HG03108 (cell line): Measurements from ENCODE around the gene KIF1B.
A peak's percentile ranks its signal among the peaks of the same experiment; 100 is the strongest.
"Not testable (repeated sequence)": the region's sequence is repeated elsewhere in the genome, so short reads cannot be mapped to it uniquely, and the experiment has no call there.

Experiments
- ATAC-seq: cut with Tn5 transposase; IDR thresholded peaks from one replicate; pipeline ENCODE4 v1.9.1; 2021; ENCODE audit warnings: moderate library complexity; ENCODE audit not compliant: unreplicated experiment

The KIF1B gene

GRCh38 chr1:10383630-10384029, 173.3 kb downstream of the KIF1B start:
- ATAC-seq: no peak

GRCh38 chr1:10384219-10384618, 173.8 kb downstream of the KIF1B start:
- no peak for ATAC-seq

GRCh38 chr1:10386761-10387676, 176.6 kb downstream of the KIF1B start:
- ATAC-seq: no peak

GRCh38 chr1:10387677-10388386, 177.5 kb downstream of the KIF1B start:
- ATAC-seq: no peak

DNA sequence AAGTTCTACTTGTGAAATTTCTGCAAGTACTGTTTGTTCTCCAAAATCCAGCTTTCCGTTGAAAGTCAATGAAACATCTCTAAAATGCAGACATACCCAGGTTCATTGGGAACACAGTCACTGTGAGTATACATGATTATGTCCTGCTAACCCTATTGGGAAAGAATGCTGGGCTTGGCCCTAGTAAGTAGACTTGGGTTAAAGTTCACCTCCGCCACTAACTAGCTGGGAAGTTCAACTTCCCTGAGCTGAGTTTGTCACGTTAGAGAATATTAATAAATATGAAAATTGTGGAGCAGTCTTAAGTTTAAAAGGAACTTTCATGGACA, 178.0 kb downstream of the KIF1B start:
- no peak for ATAC-seq

DNA sequence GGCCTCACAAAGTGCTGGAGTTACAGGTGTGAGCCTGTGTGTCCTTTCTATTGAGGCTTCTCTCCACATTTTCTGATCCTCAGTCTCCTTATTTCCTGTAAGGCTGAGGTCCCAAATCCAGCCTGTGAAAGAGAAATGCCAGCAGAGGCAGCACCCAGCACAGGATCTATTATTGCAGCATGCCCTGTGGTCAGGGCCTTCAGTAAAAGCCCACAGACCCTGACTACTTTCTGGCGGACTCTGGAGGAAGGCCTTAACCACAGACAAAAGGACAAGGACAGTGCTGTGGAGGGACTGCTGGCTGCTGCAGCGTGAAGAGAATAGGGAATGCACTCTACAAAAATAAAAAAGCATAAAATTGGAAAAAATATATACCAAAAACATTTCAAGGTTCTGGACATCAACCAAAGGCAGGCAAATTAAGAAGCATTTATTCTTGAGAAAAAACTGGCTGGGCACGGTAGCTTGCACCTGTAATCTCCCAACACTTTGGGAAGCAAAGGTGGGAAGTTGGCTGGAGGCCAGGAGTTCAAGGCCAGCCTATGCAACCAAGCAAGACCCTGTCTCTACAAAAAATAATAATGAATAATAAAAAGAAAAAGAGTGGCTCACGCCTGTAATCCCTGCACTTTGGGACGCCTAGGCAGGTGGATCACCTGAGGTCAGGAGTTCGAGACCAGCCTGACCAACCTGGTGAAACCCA, 179.1 kb downstream of the KIF1B start:
- ATAC-seq: no peak

- no peak for ATAC-seq
Observed at GRCh38 chr1:10396870-10397269, 186.5 kb downstream of the KIF1B start.

DNA sequence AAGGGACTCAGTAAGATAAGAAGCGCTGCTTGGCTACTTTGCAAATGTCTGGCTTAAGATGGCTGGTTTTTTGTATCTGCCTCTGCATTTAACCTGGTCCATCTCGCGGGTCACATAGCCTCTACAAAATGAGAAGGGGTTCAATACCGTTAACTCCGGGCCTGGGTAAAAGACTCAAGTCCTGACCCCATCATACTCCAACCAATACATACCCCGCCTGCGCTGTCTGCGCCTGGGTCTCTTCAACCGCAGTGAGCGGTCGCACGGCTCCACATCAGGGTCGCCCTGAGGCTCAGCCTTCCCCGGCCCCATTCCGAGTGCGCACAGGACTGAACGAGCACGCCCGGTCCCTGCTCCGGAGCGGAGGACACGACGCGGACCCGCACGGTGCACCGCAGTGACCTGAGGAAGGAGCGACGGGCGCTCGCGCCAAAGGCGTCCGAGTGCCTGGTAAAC, 187.9 kb downstream of the KIF1B start:
- ATAC-seq: no peak

DNA sequence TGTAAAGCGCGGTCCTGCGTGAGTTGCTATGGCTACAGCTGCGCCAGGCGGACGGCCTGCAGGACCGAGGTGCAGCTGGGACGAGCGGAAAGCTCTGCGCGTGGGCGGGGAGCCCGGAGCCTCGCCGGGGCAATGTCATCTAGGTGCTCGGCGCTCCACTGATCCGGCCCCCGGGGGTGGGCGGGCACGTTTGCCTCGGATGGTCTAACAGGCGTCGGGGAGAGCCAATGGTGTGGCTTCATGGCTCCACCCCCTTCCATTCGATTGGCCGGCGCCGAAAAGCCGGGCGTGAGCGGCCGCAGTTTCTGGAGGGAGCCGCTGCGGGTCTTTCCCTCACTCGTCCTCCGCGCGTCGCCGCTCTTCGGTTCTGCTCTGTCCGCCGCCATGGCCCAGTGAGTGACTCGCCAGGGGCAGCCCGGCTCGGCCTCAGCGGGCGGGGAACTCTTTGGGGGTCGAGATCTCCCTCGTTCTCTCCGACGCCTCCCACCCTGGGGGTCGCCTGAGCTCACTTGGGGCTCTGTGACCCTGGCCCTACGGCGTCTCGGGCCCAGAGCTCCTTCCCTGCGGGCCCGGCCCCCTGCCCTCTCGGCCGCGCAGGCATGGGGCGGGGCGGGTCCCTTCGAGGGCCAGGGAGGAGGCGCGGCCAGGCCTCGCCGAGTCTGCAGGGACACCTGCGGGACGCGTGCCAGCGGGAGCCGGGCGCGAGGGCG, 188.5 kb downstream of the KIF1B start, which contains the start of gene PGD:
Gene PGD, plus strand, starts transcription at position 331 of the 710 bp plus-strand sequence. Its CDS starts 54 bp downstream, at position 385.
- peak; percentile 97 for ATAC-seq

DNA sequence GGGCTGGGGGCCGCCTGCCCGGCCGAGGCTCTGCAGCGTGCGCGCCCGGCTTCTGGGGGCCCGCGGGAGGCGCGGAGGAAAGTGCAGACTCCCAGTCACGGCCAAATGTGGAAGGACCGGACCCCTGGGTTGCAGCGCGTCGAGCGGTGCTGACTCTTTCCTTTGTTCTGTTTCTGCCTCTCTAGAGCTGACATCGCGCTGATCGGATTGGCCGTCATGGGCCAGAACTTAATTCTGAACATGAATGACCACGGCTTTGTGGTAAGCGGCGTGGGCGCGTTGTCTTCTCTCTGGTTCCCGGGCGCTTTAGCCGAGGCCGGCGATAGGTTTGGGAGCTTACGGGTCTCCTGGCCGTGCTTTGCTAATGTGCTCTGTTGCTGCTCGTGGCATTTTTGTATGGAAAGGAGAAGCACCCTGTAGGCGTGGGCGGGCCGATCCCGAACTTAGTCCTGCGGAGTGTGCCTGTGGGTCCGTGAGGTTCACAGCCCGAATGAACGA, 189.1 kb downstream of the KIF1B start:
- ATAC-seq: no peak

DNA sequence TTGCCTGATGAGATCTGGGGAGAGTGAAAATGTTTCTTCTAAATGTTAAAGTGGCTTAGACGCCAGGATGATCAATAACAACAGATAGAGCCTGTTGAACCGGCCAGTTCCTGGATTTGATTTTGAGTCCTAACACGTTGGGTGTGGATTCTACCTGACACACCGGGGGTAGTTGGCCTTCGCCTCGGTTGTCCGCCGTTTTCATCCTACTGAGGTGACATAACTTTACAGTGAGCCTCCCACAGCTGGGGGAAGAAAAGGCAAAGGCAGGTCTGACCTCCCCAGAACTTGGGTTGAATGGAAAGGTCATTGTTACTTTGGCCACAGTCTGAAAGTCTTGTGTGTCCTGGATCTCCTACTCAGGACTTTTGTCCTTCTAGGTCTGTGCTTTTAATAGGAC, 189.6 kb downstream of the KIF1B start:
- no peak for ATAC-seq

- no peak for ATAC-seq
Observed at GRCh38 chr1:10401281-10401680, 190.9 kb downstream of the KIF1B start.

- ATAC-seq: no peak
Observed at GRCh38 chr1:10402729-10403274, 192.4 kb downstream of the KIF1B start.

DNA sequence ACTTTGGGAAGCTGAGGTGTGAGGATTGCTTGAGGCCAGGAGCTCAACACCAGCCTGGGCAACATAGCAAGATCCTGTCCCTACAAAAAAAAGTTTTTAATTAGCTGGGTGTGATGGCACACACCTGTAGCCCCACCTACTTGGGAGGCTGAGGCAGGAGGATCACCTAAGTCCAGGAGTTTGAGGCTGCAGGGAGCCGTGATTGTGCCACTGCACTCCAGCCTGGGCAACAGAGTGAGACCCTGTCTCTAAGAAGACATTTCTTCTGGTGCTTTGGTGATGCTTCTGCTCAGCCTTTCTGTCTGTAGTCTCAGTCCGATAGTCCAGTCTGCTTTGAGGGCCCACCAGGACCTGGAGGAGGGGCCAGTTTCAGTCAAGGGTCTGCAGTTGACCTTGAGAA, 196.8 kb downstream of the KIF1B start:
- no peak for ATAC-seq

DNA sequence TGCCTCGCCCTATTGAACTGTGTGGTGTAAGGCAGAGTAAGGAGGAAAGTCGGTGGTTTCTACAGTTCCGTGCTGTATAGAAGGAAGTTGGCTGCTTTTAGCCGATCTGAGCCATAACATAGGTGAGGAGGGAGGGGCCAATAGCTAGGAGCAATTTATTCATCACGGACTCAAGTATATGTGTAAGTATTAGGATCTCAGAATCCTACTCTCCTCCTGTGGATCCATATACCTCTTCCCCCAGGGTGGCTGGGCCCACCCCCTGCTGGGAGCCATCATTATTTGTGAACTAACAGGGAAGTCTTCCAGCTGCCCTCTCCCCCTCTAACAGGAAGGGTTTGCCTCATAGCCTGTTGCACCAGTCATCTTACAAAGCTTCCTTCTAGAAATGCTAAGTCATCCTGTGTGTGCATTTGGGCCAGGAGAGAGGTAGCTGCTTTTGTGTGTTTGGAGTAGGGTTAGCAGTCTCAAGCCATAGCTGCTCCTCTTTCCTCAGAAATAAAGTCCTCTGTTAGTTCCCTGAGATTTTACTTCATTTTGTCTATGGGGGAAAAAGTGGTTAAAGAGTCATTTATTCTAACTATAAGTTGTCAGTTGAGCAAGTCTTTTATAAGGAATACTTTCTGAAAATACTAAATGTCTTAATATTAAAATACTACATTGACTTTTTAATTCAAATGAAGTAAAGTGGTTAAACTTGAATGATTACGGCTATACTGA, 205.0 kb downstream of the KIF1B start:
- ATAC-seq: no peak

DNA sequence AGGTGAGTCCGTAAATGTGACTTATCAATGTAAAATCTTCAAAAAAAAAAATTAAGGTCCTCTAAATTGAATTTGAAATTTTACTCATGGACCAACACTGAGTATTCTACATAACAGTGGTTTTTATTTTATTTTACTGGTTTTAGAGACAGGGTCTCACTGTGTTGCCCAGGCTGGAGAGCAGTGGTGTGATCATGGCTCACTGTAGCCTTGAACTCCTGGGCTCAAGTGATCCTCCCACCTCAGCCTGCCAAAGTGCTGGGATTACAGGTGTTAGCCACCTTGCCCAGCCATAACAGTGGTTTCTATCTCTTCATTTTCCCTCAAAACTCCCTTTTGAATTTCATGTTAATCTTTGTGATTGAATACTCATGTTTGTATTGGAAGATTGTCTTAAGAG, 205.6 kb downstream of the KIF1B start:
- ATAC-seq: not testable (repeated sequence)

DNA sequence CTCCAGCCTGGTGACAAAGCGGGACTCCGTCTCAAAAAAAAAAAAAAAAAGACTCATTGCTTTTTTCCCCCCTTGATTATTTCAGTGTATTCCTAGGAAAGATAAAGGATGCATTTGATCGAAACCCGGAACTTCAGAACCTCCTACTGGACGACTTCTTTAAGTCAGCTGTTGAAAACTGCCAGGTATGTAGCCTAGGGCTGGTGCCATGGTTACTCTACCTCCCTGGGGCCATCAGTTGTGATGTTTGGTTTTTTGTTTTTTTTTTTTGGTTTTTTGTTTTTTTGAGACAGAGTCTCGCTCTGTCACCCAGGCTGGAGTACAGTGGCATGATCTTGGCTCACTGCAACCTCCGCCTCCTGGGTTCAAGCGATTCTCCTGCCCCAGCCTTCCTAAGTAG, 208.4 kb downstream of the KIF1B start:
- not testable (repeated sequence) for ATAC-seq

DNA sequence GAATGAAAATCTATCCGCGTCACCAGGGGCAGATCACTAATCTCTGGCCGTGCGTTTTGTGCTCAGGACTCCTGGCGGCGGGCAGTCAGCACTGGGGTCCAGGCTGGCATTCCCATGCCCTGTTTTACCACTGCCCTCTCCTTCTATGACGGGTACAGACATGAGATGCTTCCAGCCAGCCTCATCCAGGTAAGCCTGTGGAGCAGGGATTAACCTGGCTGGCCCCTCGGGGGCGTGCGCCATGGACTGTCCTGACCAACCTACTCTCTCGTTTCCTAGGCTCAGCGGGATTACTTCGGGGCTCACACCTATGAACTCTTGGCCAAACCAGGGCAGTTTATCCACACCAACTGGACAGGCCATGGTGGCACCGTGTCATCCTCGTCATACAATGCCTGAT, 209.0 kb downstream of the KIF1B start:
- ATAC-seq: no peak

- ATAC-seq: no peak
Observed at GRCh38 chr1:10421637-10422036, 211.3 kb downstream of the KIF1B start.

- no peak for ATAC-seq
Observed at GRCh38 chr1:10424034-10424433, 213.7 kb downstream of the KIF1B start.
